Measurements from ENCODE around the gene ZBTB42.

ZBTB42 gene

GRCh38 chr14:104794631-104794992 lies 6.3 kb upstream of the ZBTB42 start:
- DNase-seq (ENCODE audit: low read depth, low spot score): no peak

GRCh38 chr14:104794993-104795780 lies 5.7 kb upstream of the ZBTB42 start, which contains the start of gene AKT1:
TSS of gene AKT1 (minus strand) at chr14:104795748. CDS start at chr14:104792643, 3,105 bp downstream.
- no peak for DNase-seq (ENCODE audit: low read depth, low spot score)

- no peak for DNase-seq (ENCODE audit: low read depth, low spot score)
Measured at GRCh38 chr14:104795781-104796686, 4.9 kb upstream of the ZBTB42 start.

- DNase-seq (ENCODE audit: low read depth, low spot score): no peak
Measured at GRCh38 chr14:104796687-104797081, 4.2 kb upstream of the ZBTB42 start.

- DNase-seq (ENCODE audit: low read depth, low spot score): no peak
Measured at GRCh38 chr14:104797115-104798044, 3.5 kb upstream of the ZBTB42 start.

- no peak for DNase-seq (ENCODE audit: low read depth, low spot score)
Measured at GRCh38 chr14:104798300-104799243, 2.3 kb upstream of the ZBTB42 start.

- no peak for DNase-seq (ENCODE audit: low read depth, low spot score)
Measured at GRCh38 chr14:104799244-104800014, 1.5 kb upstream of the ZBTB42 start.

- DNase-seq (ENCODE audit: low read depth, low spot score): no peak
Measured at GRCh38 chr14:104800015-104800770, 708 bp upstream of the ZBTB42 start.

- DNase-seq (ENCODE audit: low read depth, low spot score): no peak
Measured at GRCh38 chr14:104801520-104802393, 856 bp downstream of the ZBTB42 start.

GRCh38 chr14:104802394-104803184 lies 1.7 kb downstream of the ZBTB42 start:
- DNase-seq (ENCODE audit: low read depth, low spot score): no peak

- no peak for DNase-seq (ENCODE audit: low read depth, low spot score)
Measured at GRCh38 chr14:104803280-104803911, 2.5 kb downstream of the ZBTB42 start.

GRCh38 chr14:104803912-104804410 lies 3.1 kb downstream of the ZBTB42 start:
- DNase-seq (ENCODE audit: low read depth, low spot score): no peak

- no peak for DNase-seq (ENCODE audit: low read depth, low spot score)
Measured at GRCh38 chr14:104804481-104805325, 3.8 kb downstream of the ZBTB42 start.

- DNase-seq (ENCODE audit: low read depth, low spot score): no peak
Measured at GRCh38 chr14:104805326-104805678, 4.4 kb downstream of the ZBTB42 start.

- no peak for DNase-seq (ENCODE audit: low read depth, low spot score)
Measured at GRCh38 chr14:104805941-104806624, 5.2 kb downstream of the ZBTB42 start.

All from iPS DF 19.7 (cell line).